Smooth muscle cell (in vitro differentiated cells): ENCODE measurements around the gene RNMT. TPM values are rescaled to one million over a fixed set of nuclear protein-coding genes. Genes with fewer than 3 reads are reported as not detected.
A peak's percentile ranks its signal among the peaks of the same experiment; 100 is the strongest.
"Not testable (repeated sequence)": the region's sequence is repeated elsewhere in the genome, so short reads cannot be mapped to it uniquely, and the experiment has no call there.

ENCODE experiments used
- DNase-seq: peaks from one replicate; lab custom pipeline; 2025; ENCODE audit not compliant: unreplicated experiment; lab: John Stamatoyannopoulos, UW
- H2AFZ ChIP-seq: fragments of 200-600 bp; sonication (generic); 2 replicates; pipeline ENCODE4 v1.6.0; 2016; ENCODE audit warnings: antibody characterized with exemption, low read depth, mild to moderate bottlenecking
- H3F3A ChIP-seq: fragments of 200-600 bp; sonication (generic); 2 replicates; pipeline ENCODE4 v1.6.0; 2017; ENCODE audit warnings: antibody characterized with exemption, low read depth
- H3K27ac ChIP-seq: fragments of 200-600 bp; sonication (generic); 2 replicates; pipeline ENCODE4 v1.5.1; 2016; ENCODE audit warnings: low read depth, mild to moderate bottlenecking
- H3K27me3 ChIP-seq: fragments of 200-600 bp; sonication (generic); 2 replicates; pipeline ENCODE4 v1.6.1; 2016; ENCODE audit warnings: low read depth, mild to moderate bottlenecking
- H3K36me3 ChIP-seq: fragments of 200-600 bp; sonication (generic); 2 replicates; pipeline ENCODE4 v1.5.1; 2016; ENCODE audit warnings: low read depth
- H3K4me1 ChIP-seq: fragments of 200-600 bp; sonication (generic); 2 replicates; pipeline ENCODE4 v1.5.1; 2016; ENCODE audit warnings: low read depth
- H3K4me2 ChIP-seq: fragments of 200-600 bp; sonication (generic); 2 replicates; pipeline ENCODE4 v1.6.0; 2016; ENCODE audit warnings: mild to moderate bottlenecking
- H3K4me3 ChIP-seq: fragments of 200-600 bp; sonication (generic); 2 replicates; pipeline ENCODE4 v1.5.1; 2016; ENCODE audit warnings: mild to moderate bottlenecking
- H3K79me2 ChIP-seq: fragments of 200-600 bp; sonication (generic); 2 replicates; pipeline ENCODE4 v1.6.0; 2016; ENCODE audit warnings: low read depth, mild to moderate bottlenecking
- H3K9ac ChIP-seq: fragments of 200-600 bp; sonication (generic); 2 replicates; pipeline ENCODE4 v1.6.0; 2016; ENCODE audit warnings: low read depth
- H3K9me3 ChIP-seq: fragments of 200-600 bp; sonication (generic); replicated peaks from 2 replicates; pipeline ENCODE4 v1.5.1; 2016; ENCODE audit warnings: low read depth
- H4K20me1 ChIP-seq: fragments of 200-600 bp; sonication (generic); 2 replicates; pipeline ENCODE4 v1.6.0; 2016; ENCODE audit warnings: low read depth
- WGBS: methylation state at CpG from one replicate; pipeline ENCODE4 v1.1.7; 2016; ENCODE audit warnings: low lambda C conversion rate; 5-methylcytosine and 5-hydroxymethylcytosine counted together
- polyA plus RNA-seq: library from polyadenylated mRNA; unstranded; fragments of >200 nt; fragmentation: Nextera tagmentation; extraction: Ambion mirVana; gene quantifications from 2 replicates; pipeline ENCODE4 v1.2.1, GENCODE V29; 2016
- total RNA-seq: library from RNA; depleted of rRNA; stranded (reverse); fragments of >200 nt; gene quantifications from 2 replicates; pipeline ENCODE4 v1.2.3, GENCODE V29; 2014
- TF ChIP-seq, protein P1 (sequence below): fragments of 200-600 bp; sonication (generic); IDR thresholded peaks from 2 replicates; pipeline ENCODE4 v1.5.1; 2017; ENCODE audit warnings: borderline replicate concordance, mild to moderate bottlenecking, antibody characterized with exemption; ENCODE audit not compliant: insufficient read depth, poor library complexity, severe bottlenecking

Gene RNMT
- total RNA-seq (48.3 and 62.9 TPM in 2 replicates), polyA plus RNA-seq (38.6 and 52.2 TPM in 2 replicates)

DNA sequence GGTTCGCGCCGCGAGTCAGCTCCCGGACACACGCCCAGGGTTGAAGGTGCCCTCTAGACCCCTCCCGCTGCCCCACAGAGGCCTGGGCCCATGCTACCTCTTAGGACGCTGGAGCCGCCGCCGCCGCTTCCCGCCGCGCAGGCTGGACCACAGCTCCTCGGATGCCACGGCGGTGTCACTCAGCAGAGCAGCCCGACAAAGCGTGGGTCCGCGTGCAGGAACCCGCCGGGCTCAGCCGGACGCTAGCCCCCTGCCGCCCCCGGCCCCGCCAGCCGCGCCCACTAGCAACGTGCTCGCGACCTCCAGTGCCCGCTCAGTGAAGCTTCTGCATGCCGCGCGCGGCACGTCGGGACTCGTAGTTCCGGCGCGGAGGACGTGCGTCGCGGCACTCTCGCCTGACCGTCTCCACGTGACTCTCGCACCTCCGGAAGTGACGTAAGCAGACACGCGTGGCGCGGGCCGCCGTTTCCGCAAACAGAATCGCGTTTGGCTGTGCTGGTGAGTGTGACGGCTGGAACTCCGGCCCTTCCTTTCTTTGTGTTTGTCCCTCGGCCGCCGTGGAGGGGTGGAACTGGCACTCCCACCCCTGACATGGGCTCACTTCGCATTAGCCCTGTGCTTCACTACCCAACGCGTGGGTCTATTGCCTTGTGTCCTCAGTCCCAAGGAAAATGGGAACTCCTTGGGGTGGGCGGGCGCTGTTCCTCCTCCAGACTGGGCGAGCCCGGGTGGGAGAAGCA is at the start of gene RNMT, which contains the start of gene FAM210A:
Gene RNMT, plus strand, starts transcription at position 442 of the 740 bp plus-strand sequence. CDS start 4,845 bp downstream, outside the sequence.
Gene FAM210A, minus strand, starts transcription at position 327 of the 740 bp plus-strand sequence. CDS start 44,481 bp downstream, outside the sequence.
- Histone ChIP-seq H3K27me3 (no peaks in the 10 kb centered on the region), H3K9me3 (no peaks in the 10 kb centered on the region), H3K4me2 (peak within 1 kb of the TSS; percentile 86), H4K20me1 (peaks cover 51% of the 10 kb centered on the region), H3K9ac (peak within 1 kb of the TSS; percentile 96), H3K79me2 (peaks cover 89% of the 10 kb centered on the region), H3K4me1 (peaks cover 22% of the 10 kb centered on the region), H3K36me3 (no peaks in the 10 kb centered on the region), H3K27ac (peak within 1 kb of the TSS; percentile 98), H2AFZ (peak within 1 kb of the TSS; percentile 93), H3F3A (no peaks in the 10 kb centered on the region), H3K4me3 (peak within 1 kb of the TSS; percentile 77)
- WGBS = 1% methylated on average over 57 of the region's 76 CpGs
- peak; percentile 83 for DNase-seq
- TF ChIP-seq, protein P1, sequence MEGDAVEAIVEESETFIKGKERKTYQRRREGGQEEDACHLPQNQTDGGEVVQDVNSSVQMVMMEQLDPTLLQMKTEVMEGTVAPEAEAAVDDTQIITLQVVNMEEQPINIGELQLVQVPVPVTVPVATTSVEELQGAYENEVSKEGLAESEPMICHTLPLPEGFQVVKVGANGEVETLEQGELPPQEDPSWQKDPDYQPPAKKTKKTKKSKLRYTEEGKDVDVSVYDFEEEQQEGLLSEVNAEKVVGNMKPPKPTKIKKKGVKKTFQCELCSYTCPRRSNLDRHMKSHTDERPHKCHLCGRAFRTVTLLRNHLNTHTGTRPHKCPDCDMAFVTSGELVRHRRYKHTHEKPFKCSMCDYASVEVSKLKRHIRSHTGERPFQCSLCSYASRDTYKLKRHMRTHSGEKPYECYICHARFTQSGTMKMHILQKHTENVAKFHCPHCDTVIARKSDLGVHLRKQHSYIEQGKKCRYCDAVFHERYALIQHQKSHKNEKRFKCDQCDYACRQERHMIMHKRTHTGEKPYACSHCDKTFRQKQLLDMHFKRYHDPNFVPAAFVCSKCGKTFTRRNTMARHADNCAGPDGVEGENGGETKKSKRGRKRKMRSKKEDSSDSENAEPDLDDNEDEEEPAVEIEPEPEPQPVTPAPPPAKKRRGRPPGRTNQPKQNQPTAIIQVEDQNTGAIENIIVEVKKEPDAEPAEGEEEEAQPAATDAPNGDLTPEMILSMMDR = peak; percentile 7

DNA sequence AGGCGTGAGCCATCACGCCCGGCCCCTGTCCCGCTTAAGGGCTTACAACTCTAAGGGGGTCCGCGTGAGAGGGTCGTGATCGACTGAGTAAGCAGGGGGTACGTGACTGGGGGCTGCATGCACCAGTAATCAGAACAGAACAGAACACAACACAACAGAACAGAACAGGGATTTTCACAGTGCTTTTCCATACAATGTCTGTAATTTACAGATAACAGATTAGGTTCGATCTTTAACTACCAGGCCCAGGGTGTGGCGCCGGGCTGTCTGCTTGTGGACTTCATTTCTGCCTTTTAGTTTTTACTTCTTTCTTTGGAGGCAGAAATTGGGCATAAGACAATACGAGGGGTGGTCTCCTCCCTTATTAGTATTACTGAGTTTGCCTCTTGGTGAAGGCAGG is 49.1 kb upstream of the RNMT start:
- not testable (repeated sequence) for H3K4me2 ChIP-seq, H3K9me3 ChIP-seq, H3K27me3 ChIP-seq, DNase-seq, H3K4me3 ChIP-seq, H3K4me1 ChIP-seq, H3K36me3 ChIP-seq, H3K27ac ChIP-seq, H3K9ac ChIP-seq, H2AFZ ChIP-seq, H3F3A ChIP-seq
- H3K79me2 ChIP-seq = peaks cover 25% of the 10 kb centered on the region
- WGBS = 98% methylated on average over 13 of the region's 13 CpGs
- H4K20me1 ChIP-seq = peaks cover 25% of the 10 kb centered on the region

DNA sequence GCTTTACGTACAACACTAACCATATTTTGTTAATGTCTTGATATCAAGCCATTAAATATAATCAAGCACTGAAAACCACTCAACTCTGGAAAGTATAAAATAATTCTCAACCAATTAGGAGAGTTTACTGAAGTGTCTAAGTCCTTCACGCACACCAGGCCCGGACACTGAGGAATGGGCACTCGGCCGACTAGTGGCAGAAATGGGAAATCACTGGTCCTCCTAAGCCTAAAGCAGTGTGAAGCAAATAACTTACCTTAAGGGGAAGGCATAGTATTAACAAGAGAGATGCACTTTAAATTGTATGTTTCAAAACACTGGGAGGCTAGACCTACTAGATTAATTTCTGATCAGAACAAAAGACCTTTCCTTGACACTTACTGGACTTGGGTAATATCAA is 45.9 kb upstream of the RNMT start:
- Histone ChIP-seq H3K9ac (no peak overlapping the region), H3K79me2 (peaks cover 41% of the 10 kb centered on the region), H2AFZ (no peak overlapping the region), H3K27me3 (no peaks in the 10 kb centered on the region), H3K36me3 (no peaks in the 10 kb centered on the region), H4K20me1 (peaks cover 57% of the 10 kb centered on the region), H3K4me1 (no peaks in the 10 kb centered on the region), H3K4me3 (no peak overlapping the region), H3F3A (no peaks in the 10 kb centered on the region), H3K27ac (no peak overlapping the region), H3K9me3 (no peaks in the 10 kb centered on the region), H3K4me2 (no peak overlapping the region)
- no peak for DNase-seq
- 49% methylated on average over 5 of the region's 5 CpGs for WGBS
- TF ChIP-seq, protein P1 = peak; percentile 52

DNA sequence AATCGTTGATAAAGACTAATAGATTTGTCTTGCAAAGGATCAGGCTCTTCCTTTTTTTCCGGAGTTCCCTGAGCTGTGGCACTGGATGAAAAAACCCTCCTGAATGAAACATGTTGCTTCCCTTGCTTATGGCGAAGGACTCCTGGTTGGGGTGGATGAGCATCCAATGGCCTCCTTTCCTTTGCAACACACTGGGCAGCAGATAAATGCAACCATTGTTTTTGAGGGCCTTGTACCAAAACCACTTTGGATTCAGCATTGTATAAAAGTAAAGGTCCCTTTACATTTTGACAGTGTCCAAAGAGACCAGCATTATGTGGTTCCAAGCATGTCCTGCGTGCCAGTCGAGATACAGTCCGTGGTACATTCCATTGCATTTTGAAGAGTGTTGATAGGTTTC is 44.8 kb upstream of the RNMT start:
- Histone ChIP-seq H3K9ac (no peak overlapping the region), H3K79me2 (peaks cover 49% of the 10 kb centered on the region), H3K36me3 (no peaks in the 10 kb centered on the region), H3F3A (no peaks in the 10 kb centered on the region), H3K27ac (no peak overlapping the region), H3K4me2 (no peak overlapping the region), H2AFZ (no peak overlapping the region), H3K27me3 (no peaks in the 10 kb centered on the region), H3K9me3 (no peaks in the 10 kb centered on the region), H3K4me1 (no peaks in the 10 kb centered on the region), H3K4me3 (no peak overlapping the region), H4K20me1 (peaks cover 68% of the 10 kb centered on the region)
- TF ChIP-seq, protein P1 = no peak
- WGBS = 95% methylated on average over 6 of the region's 6 CpGs
- no peak for DNase-seq
